DOHH2 (cell line): ENCODE data around the gene SCUBE1.

Source experiments
- EZH2phosphoT487 ChIP-seq: fragments of 200-600 bp; sonication (generic); IDR thresholded peaks from 2 replicates; pipeline ENCODE4 v1.6.1; 2017; ENCODE audit warnings: borderline replicate concordance, mild to moderate bottlenecking, antibody characterized with exemption, low read length, moderate library complexity, mixed read lengths
- TF ChIP-seq, protein P1 (sequence below): fragments of 200-600 bp; sonication (generic); IDR thresholded peaks from one replicate; pipeline ENCODE4 v1.5.1; 2014; ENCODE audit warnings: antibody characterized with exemption, mild to moderate bottlenecking, low read depth, low read length; ENCODE audit not compliant: poor library complexity, severe bottlenecking

DNA sequence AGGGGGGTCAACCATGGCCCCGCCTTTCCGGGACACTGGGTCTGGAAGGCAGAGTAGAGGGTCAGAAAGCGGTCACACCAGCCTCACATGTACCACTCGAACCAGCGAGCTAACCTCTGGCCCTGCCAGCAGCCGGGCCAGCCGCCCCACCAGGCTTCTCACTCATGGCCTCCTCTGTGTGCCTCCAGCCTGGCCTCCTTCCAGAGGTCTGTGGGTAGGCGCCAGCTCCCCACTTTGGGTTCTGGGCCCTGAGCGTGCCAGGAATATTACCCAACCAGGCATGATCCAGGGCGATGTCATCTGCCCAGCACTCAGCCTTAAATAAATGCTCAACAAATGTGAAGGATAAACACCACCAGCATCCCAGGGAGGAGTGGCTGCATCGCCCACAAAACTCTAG is 5.8 kb downstream of the SCUBE1 start:
- TF ChIP-seq, protein P1, sequence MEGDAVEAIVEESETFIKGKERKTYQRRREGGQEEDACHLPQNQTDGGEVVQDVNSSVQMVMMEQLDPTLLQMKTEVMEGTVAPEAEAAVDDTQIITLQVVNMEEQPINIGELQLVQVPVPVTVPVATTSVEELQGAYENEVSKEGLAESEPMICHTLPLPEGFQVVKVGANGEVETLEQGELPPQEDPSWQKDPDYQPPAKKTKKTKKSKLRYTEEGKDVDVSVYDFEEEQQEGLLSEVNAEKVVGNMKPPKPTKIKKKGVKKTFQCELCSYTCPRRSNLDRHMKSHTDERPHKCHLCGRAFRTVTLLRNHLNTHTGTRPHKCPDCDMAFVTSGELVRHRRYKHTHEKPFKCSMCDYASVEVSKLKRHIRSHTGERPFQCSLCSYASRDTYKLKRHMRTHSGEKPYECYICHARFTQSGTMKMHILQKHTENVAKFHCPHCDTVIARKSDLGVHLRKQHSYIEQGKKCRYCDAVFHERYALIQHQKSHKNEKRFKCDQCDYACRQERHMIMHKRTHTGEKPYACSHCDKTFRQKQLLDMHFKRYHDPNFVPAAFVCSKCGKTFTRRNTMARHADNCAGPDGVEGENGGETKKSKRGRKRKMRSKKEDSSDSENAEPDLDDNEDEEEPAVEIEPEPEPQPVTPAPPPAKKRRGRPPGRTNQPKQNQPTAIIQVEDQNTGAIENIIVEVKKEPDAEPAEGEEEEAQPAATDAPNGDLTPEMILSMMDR = no peak
- no peak for TF ChIP-seq EZH2phosphoT487
